ENCODE measurements around the gene SMARCC2. TPM values are rescaled to one million over a fixed set of nuclear protein-coding genes. Genes with fewer than 3 reads are reported as not detected.

Gene SMARCC2
- total RNA-seq, 2 experiments from 2014 or later = 96.9 to 123 TPM

- intact Hi-C loops (cut with DNase I, micrococcal nuclease) = no loop called here
- H3K4me3 Mint-ChIP-seq = no peak overlapping the region
- H3K36me3 Mint-ChIP-seq (ENCODE audit: low read depth) = peaks cover 59% of the 10 kb centered on the region
- no peak for ATAC-seq
- H3K9me3 Mint-ChIP-seq (ENCODE audit: low read depth) = no peaks in the 10 kb centered on the region
- H3K27me3 Mint-ChIP-seq = no peaks in the 10 kb centered on the region
- peak overlapping the region; percentile 5 for H3K27ac Mint-ChIP-seq
- H3K4me1 Mint-ChIP-seq = peaks cover 13% of the 10 kb centered on the region
- ChIA-PET POLR2A (interaction anchor here (0.7 kb wide), 1 partner anchor 60 kb away, joined by 4 read pairs; no protein-coding TSS in a partner anchor), CTCF (interaction anchor here (0.7 to 1.1 kb wide), 4 partner anchors 8 to 22 kb away, joined by 3 to 4 read pairs (median 3); no protein-coding TSS in a partner anchor)
- DNase-seq = no peak
Observed at GRCh38 chr12:56165369-56165768, 23.9 kb downstream of the SMARCC2 start.

DNA sequence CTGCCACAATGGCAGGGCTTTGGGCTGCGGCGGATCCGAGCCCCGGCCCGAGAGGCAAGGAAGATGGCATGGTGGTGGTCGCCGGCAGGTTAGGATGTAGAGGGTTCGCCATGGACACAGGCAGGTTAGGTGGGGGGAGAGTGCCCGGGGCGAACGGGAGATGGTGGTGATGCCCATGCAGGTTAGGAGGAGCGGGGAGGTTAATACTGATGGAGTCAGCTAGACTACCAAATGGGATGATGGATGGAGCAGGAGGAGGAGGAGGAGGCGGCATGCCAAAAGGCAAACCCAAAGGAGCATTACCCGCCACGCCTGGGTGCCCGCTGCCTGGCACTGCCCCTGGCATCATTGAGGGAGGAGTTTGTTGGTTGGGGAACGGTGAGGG, 24.9 kb downstream of the SMARCC2 start:
- H3K27me3 Mint-ChIP-seq = no peaks in the 10 kb centered on the region
- intact Hi-C loops (cut with DNase I, micrococcal nuclease) = no loop called here
- DNase-seq = no peak
- peaks cover 20% of the 10 kb centered on the region for H3K4me1 Mint-ChIP-seq
- H3K4me3 Mint-ChIP-seq = no peak overlapping the region
- CTCF ChIA-PET = no interaction called here
- H3K9me3 Mint-ChIP-seq (ENCODE audit: low read depth) = no peaks in the 10 kb centered on the region
- POLR2A ChIA-PET = interaction anchor here (0.7 to 1.1 kb wide), 4 partner anchors 20 to 131 kb away, joined by 3 to 4 read pairs (median 4); partner anchors contain the start of gene RNF41
- H3K36me3 Mint-ChIP-seq (ENCODE audit: low read depth) = peaks cover 61% of the 10 kb centered on the region
- H3K27ac Mint-ChIP-seq = no peak overlapping the region
- ATAC-seq = no peak

- intact Hi-C loops (cut with DNase I, micrococcal nuclease) = no loop called here
- peaks cover 20% of the 10 kb centered on the region for H3K4me1 Mint-ChIP-seq
- peaks cover 63% of the 10 kb centered on the region for H3K36me3 Mint-ChIP-seq (ENCODE audit: low read depth)
- H3K9me3 Mint-ChIP-seq (ENCODE audit: low read depth) = no peaks in the 10 kb centered on the region
- DNase-seq (no peak), ATAC-seq (no peak)
- POLR2A ChIA-PET = interaction anchor here (0.6 to 3.2 kb wide), 6 partner anchors 12 to 45 kb away, joined by 3 to 16 read pairs (median 5); partner anchors contain the start of genes ESYT1 and ZC3H10
- H3K4me3 Mint-ChIP-seq = no peak overlapping the region
- H3K27me3 Mint-ChIP-seq = no peaks in the 10 kb centered on the region
- H3K27ac Mint-ChIP-seq = no peak overlapping the region
- CTCF ChIA-PET = interaction anchor here (1.4 to 3.0 kb wide), 3 partner anchors 9 to 25 kb away, joined by 4 to 18 read pairs (median 7); partner anchors contain the start of gene SMARCC2
Observed at GRCh38 chr12:56163533-56164344, 25.5 kb downstream of the SMARCC2 start.

DNA sequence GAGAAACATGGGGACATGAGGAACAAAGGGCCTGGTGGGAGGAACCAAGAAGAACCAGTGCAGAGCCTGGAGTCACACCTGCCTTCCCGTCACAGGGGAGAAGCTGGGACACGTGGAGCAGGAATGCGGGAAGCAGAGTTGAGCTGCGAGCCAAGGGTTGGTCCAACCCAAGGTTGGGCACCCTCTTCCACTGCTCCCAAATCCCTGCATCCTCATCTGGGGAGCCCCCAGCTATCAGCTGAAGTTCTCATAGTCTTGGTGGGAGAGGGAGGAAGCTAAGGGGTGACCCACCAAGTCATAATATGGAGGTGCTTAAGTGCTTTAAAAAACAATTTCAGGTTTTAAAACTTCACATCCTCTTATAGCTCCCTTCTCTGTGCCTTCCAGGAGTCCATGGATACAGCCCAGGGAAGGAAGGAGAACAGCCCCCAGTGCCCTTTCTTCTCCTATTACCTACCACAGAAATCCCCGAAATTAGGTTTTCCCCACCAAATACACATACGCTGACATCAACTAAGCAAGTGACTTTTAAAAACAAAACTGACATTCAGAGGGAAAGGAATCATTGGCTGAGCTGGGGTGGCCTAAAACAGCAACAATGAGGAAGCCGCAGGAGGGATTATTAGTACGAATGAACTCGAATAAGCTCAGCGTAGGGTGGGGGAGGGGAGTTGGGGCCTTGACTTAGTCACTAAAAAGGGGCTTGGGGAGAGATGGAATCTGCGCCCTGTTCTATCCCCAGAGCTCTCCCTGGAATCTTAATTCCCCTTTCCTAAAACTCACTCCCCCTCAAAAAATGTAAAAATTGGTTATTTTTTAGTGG, 26.6 kb downstream of the SMARCC2 start:
- H3K27ac Mint-ChIP-seq = peak overlapping the region; percentile 37
- no peak for ATAC-seq
- H3K4me1 Mint-ChIP-seq = peaks cover 20% of the 10 kb centered on the region
- CTCF ChIA-PET = interaction anchor here (0.7 to 3.0 kb wide), 8 partner anchors 10 to 133 kb away, joined by 3 to 18 read pairs (median 4); partner anchors contain the start of genes ANKRD52 and SMARCC2
- no peaks in the 10 kb centered on the region for H3K27me3 Mint-ChIP-seq
- POLR2A ChIA-PET = interaction anchor here (0.6 to 3.2 kb wide), 8 partner anchors 11 to 197 kb away, joined by 3 to 16 read pairs (median 6); partner anchors contain the start of genes ESYT1, STAT2 and ZC3H10
- H3K36me3 Mint-ChIP-seq (ENCODE audit: low read depth) = peaks cover 64% of the 10 kb centered on the region
- no peak for DNase-seq
- no peaks in the 10 kb centered on the region for H3K9me3 Mint-ChIP-seq (ENCODE audit: low read depth)
- H3K4me3 Mint-ChIP-seq = no peak overlapping the region
- intact Hi-C loops (cut with DNase I, micrococcal nuclease) = no loop called here

DNA sequence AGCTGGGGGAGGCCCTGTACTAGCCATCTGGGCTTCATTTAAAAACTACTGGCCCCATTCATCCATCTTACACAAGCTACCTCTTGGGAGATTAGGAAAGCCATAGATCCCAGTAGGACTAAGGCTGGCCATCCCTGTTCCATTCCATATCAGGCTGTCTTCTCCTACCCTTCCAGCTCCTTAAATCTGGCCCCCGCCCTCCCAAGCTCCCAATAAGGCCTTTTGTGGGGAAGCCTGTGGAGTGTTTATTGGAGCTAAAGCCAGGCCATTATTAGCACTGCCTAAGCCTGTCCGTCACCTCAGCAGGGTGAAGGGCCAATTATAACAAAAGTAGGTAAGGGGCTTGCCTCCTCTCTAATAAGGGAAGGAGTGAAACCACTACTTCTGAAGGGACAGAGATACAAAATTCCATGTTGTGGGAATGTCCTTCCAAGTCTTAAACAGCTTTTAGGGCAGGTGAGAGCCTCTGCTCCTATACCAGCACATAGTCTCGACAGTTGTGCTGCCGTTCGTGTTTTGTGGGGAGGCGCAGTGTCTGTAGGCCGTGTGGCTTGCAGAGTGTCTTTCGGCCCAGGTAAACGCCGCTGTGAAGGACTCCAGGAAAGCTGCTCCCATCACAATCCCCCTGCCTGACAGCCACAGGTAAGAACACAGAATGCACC, 27.5 kb downstream of the SMARCC2 start:
- POLR2A ChIA-PET = interaction anchor here (0.6 to 4.4 kb wide), 6 partner anchors 10 to 198 kb away, joined by 3 to 19 read pairs (median 6); partner anchors contain the start of genes ESYT1, MYL6B, STAT2 and ZC3H10
- peak overlapping the region; percentile 99 for H3K4me3 Mint-ChIP-seq
- intact Hi-C loops (cut with DNase I, micrococcal nuclease) = no loop called here
- ATAC-seq = no peak
- H3K9me3 Mint-ChIP-seq (ENCODE audit: low read depth) = no peaks in the 10 kb centered on the region
- CTCF ChIA-PET = interaction anchor here (0.8 to 3.0 kb wide), 10 partner anchors 11 to 517 kb away, joined by 3 to 18 read pairs (median 3); partner anchors contain the start of genes ANKRD52, RNF41 and SMARCC2
- H3K27ac Mint-ChIP-seq = peak overlapping the region; percentile 65
- DNase-seq = no peak
- H3K4me1 Mint-ChIP-seq = peaks cover 26% of the 10 kb centered on the region
- peaks cover 62% of the 10 kb centered on the region for H3K36me3 Mint-ChIP-seq (ENCODE audit: low read depth)
- H3K27me3 Mint-ChIP-seq = no peaks in the 10 kb centered on the region

DNA sequence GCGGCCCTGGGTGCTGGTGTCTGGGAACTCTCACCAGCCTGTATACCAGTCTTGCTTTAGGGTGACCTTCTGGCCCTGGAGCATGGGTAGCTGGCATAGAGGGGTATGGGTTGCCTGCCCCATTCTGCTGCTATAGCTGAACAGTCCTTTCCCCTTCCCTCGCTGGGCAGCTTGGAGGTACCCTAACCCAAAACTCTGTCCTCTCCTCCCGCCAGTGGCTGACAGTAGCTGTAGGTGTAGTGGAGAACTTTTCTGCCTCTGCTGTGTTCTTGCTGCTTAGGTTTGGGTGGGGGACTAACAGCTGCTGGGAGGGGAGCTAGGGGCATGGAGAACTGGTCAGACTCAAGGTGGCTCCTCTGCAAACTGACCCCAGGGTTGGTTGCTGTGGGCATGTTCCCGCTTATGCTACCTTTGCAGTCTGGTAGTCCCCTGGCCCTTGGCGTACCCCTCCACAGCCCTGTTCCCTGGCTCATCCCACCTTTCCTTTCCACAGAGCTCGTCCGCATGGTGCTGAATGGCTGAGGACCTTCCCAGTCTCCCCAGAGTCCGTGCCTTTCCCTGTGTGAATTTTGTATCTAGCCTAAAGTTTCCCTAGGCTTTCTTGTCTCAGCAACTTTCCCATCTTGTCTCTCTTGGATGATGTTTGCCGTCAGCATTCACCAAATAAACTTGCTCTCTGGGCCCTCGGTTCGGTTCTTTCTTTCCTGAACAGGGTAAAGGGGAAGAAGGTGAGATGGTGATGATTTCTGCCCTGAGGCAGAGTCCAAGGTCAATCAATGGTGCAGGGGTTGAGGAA, 28.2 kb downstream of the SMARCC2 start:
- H3K27ac Mint-ChIP-seq = peak overlapping the region; percentile 96
- POLR2A ChIA-PET = interaction anchor here (0.7 to 4.4 kb wide), 3 partner anchors 9 to 43 kb away, joined by 3 to 19 read pairs (median 16); partner anchors contain the start of genes ESYT1, MYL6B and ZC3H10
- peaks cover 62% of the 10 kb centered on the region for H3K36me3 Mint-ChIP-seq (ENCODE audit: low read depth)
- peaks cover 26% of the 10 kb centered on the region for H3K4me1 Mint-ChIP-seq
- ATAC-seq (no peak), DNase-seq (no peak)
- no peaks in the 10 kb centered on the region for H3K9me3 Mint-ChIP-seq (ENCODE audit: low read depth)
- H3K4me3 Mint-ChIP-seq = peak overlapping the region; percentile 99
- CTCF ChIA-PET = interaction anchor here (0.6 to 3.0 kb wide), 10 partner anchors 10 to 517 kb away, joined by 3 to 18 read pairs (median 3); partner anchors contain the start of genes RNF41 and SMARCC2
- H3K27me3 Mint-ChIP-seq = no peaks in the 10 kb centered on the region
- intact Hi-C loops (cut with DNase I, micrococcal nuclease) = loop anchor here in 1 of 2 experiments (1.0 kb wide), 1 partner anchor 26 kb away; no protein-coding TSS in a partner anchor

DNA sequence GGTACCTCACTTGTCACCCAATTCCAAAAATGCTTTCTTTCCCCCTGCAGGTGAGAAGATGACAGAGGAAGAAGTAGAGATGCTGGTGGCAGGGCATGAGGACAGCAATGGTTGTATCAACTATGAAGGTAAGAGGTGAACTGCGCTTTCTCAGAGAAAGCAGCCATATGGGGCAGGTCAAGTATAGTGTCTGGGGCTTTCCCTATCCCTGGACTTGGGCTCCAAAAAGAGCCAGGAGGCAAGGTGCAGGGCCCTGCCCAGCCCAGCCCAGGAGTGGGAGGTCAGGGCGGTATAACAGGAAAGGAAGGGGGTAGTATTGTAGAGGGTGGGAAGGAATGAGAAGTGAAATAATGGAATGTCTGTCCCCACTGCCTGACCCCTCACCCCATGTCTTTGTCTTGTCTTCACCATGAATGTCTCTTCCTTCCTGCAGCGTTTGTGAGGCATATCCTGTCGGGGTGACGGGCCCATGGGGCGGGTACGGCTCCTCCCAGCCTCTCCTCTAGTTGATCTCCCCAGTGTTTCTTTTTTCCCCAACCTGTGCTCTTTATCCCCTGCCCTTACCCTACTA, 29.0 kb downstream of the SMARCC2 start:
- peak; percentile 61 for ATAC-seq
- POLR2A ChIA-PET = interaction anchor here (3.2 to 4.4 kb wide), 2 partner anchors 32 to 42 kb away, joined by 16 to 19 read pairs; partner anchors contain the start of genes ESYT1 and ZC3H10
- intact Hi-C loops (cut with DNase I, micrococcal nuclease) = loop anchor here in 1 of 2 experiments (1.0 kb wide), 1 partner anchor 27 kb away; no protein-coding TSS in a partner anchor
- CTCF ChIA-PET = interaction anchor here (0.6 to 1.6 kb wide), 6 partner anchors 31 to 900 kb away, joined by 3 to 6 read pairs (median 4); partner anchors contain the start of gene ESYT1
- H3K4me3 Mint-ChIP-seq = peak overlapping the region; percentile 99
- peak; percentile 78 for DNase-seq
- peaks cover 63% of the 10 kb centered on the region for H3K36me3 Mint-ChIP-seq (ENCODE audit: low read depth)
- no peaks in the 10 kb centered on the region for H3K9me3 Mint-ChIP-seq (ENCODE audit: low read depth)
- peak overlapping the region; percentile 96 for H3K27ac Mint-ChIP-seq
- no peaks in the 10 kb centered on the region for H3K27me3 Mint-ChIP-seq
- H3K4me1 Mint-ChIP-seq = peaks cover 26% of the 10 kb centered on the region

DNA sequence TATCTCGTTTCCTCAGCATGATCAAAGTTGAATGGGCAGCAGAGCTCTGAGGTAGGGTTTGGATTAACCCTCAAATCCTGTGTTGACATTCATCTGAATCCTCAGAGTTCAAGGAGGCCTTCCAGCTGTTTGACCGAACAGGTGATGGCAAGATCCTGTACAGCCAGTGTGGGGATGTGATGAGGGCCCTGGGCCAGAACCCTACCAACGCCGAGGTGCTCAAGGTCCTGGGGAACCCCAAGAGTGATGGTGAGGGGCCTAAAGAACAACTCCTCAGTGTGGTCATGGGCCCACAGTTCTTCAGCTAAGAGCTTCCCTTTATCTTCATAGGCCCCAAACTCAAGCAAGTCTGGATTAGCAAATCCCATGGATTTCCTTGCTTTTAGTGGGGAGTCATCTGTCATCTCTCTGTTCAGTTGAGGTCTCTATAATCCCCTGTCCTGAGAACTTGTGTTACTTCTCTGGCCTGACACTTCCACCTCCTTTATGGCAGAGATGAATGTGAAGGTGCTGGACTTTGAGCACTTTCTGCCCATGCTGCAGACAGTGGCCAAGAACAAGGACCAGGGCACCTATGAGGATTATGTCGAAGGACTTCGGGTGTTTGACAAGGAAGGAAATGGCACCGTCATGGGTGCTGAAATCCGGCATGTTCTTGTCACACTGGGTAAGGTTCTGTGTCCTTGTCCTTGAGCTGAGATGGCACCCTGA, 29.6 kb downstream of the SMARCC2 start:
- H3K27me3 Mint-ChIP-seq = no peaks in the 10 kb centered on the region
- ChIA-PET CTCF (interaction anchor here (0.5 to 1.8 kb wide), 10 partner anchors 25 to 900 kb away, joined by 3 to 10 read pairs (median 3); partner anchors contain the start of genes ESYT1 and SMARCC2), POLR2A (interaction anchor here (1.4 to 4.4 kb wide), 2 partner anchors 31 to 41 kb away, joined by 9 to 19 read pairs; partner anchors contain the start of genes ESYT1 and ZC3H10)
- DNase-seq (no peak), ATAC-seq (no peak)
- peaks cover 64% of the 10 kb centered on the region for H3K36me3 Mint-ChIP-seq (ENCODE audit: low read depth)
- no peaks in the 10 kb centered on the region for H3K9me3 Mint-ChIP-seq (ENCODE audit: low read depth)
- H3K4me3 Mint-ChIP-seq = peak overlapping the region; percentile 99
- H3K27ac Mint-ChIP-seq = peak overlapping the region; percentile 96
- H3K4me1 Mint-ChIP-seq = peaks cover 26% of the 10 kb centered on the region
- intact Hi-C loops (cut with DNase I, micrococcal nuclease) = loop anchor here (1.0 to 10.0 kb wide), 4 partner anchors 28 to 925 kb away; partner anchors contain the start of genes NAB2 (in 1 of the 2) and ZC3H10 (in 1 of the 2)

Measured in activated CD4-positive, alpha-beta T cell treated with anti-CD3 and anti-CD28 coated beads for 36 hours (primary cell).